HG03066 (cell line): ENCODE data around the gene POC1B.

Experiments used
- ATAC-seq: cut with Tn5 transposase; IDR thresholded peaks from one replicate; pipeline ENCODE4 v1.9.1; 2021; ENCODE audit warnings: low read depth; ENCODE audit not compliant: unreplicated experiment

Gene POC1B

GRCh38 chr12:89539426-89540223 lies 13.8 kb upstream of the POC1B start:
- no peak for ATAC-seq

- ATAC-seq, result no peak
These were observed 13.1 kb upstream of the POC1B start for GRCh38 chr12:89538897-89539296.

GRCh38 chr12:89537389-89537788 lies 11.5 kb upstream of the POC1B start:
- no peak for ATAC-seq

GRCh38 chr12:89529738-89530137 lies 3.9 kb upstream of the POC1B start:
- no peak for ATAC-seq

- no peak for ATAC-seq
These were observed 2.6 kb upstream of the POC1B start for GRCh38 chr12:89528434-89528833.

- ATAC-seq, result peak; percentile 32
These were observed 483 bp downstream of the POC1B start for GRCh38 chr12:89525305-89525823.

- ATAC-seq, result peak; percentile 74
These were observed 1.1 kb downstream of the POC1B start, which contains the start of gene GALNT4 for GRCh38 chr12:89524541-89525304. Gene GALNT4, minus strand, starts transcription at chr12:89524796. Its CDS starts 247 bp downstream, at chr12:89524549.

GRCh38 chr12:89523843-89524540 lies 1.9 kb downstream of the POC1B start:
- ATAC-seq, result no peak

GRCh38 chr12:89523393-89523792 lies 2.5 kb downstream of the POC1B start:
- ATAC-seq, result no peak

- no peak for ATAC-seq
These were observed 4.3 kb downstream of the POC1B start for GRCh38 chr12:89521364-89522223.

- ATAC-seq, result no peak
These were observed 8.1 kb downstream of the POC1B start for GRCh38 chr12:89517720-89518119.

- no peak for ATAC-seq
These were observed 9.2 kb downstream of the POC1B start for GRCh38 chr12:89516633-89517032.

- ATAC-seq, result peak; percentile 83
These were observed 11.1 kb downstream of the POC1B start for GRCh38 chr12:89514751-89515150.

GRCh38 chr12:89513544-89513943 lies 12.3 kb downstream of the POC1B start:
- ATAC-seq, result no peak

- no peak for ATAC-seq
These were observed 18.6 kb downstream of the POC1B start for GRCh38 chr12:89507015-89507824.

GRCh38 chr12:89506050-89506449 lies 19.8 kb downstream of the POC1B start:
- ATAC-seq, result no peak

GRCh38 chr12:89504560-89505346 lies 21.1 kb downstream of the POC1B start:
- no peak for ATAC-seq

- no peak for ATAC-seq
These were observed 24.1 kb downstream of the POC1B start for GRCh38 chr12:89501793-89502192.
